ENCODE measurements around the gene RPP25. TPM values are rescaled to one million over a fixed set of nuclear protein-coding genes. Genes with fewer than 3 reads are reported as not detected.

The RPP25 gene, protein sequence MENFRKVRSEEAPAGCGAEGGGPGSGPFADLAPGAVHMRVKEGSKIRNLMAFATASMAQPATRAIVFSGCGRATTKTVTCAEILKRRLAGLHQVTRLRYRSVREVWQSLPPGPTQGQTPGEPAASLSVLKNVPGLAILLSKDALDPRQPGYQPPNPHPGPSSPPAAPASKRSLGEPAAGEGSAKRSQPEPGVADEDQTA
- 4.1 TPM for polyA plus RNA-seq (2013, experiment 1 of 2)
- polyA plus RNA-seq (2013, experiment 2 of 2): 4.0 TPM

DNA sequence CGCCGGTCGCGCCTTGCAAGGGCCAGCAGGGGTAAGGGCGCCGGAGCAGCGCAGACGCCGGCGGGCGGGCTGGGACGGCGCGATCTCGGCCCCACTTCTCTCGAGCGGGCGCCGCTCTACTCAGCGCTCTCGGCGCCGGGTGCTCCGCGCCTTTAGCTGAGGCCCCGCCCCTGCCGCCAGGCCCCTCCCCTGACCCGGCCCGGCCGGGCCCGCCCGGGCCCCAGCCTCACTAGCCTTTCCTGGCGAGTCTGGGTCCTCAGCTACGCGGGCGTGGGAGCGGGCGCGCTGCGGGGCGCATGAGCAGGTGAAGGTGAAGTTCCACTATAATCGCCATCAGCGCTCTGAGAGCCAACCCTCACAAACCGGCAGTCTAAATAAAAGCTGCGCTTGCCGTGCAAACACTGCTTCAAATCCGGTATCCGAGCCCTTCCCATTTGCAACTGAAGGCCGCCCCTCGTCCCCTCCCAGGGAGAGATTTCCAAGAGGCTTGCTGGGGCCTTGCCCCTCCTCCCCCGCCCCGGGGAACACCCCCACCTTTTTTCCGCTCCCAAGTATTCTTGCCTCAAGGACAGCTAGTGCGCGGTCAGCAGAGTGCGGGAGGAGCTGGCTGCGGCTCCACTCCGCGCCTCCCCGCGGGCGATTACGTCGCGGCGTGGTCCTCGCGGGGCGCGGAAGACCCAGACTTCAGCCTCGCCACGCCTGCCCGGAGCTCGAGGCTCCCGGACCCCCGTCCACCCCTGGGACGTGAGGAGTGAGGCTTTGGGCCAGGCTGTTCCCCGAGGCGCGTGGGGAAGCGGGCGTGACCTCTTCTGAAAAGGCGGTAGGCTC lies at the start of gene RPP25:
RPP25 (minus strand) TSS at position 125 of the 828 bp plus-strand sequence. CDS start 189 bp downstream, outside the sequence.
- peak; percentile 67 for DNase-seq (ENCODE audit: low spot score)
- Histone ChIP-seq H3K79me1 (ENCODE audit: low read depth, low read length) (no peaks in the 10 kb centered on the region), H3K23ac (ENCODE audit: low read depth, low read length, poor library complexity) (peak within 1 kb of the TSS; percentile 94), H2BK5ac (ENCODE audit: low read length) (peak within 1 kb of the TSS; percentile 29), H3K4me1 (ENCODE audit: control insufficient read depth in 2 of 2, insufficient read depth in 1 of 2, low read depth in 1 of 2, low read length in 2 of 2) (peaks cover 16 to 23% of the 10 kb centered on the region in 2 donors), H3K4me3 (ENCODE audit: low read length in 2 of 2) (peak within 1 kb of the TSS; percentile 67 to 81), H3K9me3 (replicated peaks in 1 of 2; ENCODE audit: control insufficient read depth in 2 of 2, insufficient read depth in 1 of 2, low read depth in 1 of 2, low read length in 2 of 2) (no peaks in the 10 kb centered on the region), H2BK15ac (ENCODE audit: low read length) (peak within 1 kb of the TSS; percentile 98), H4K8ac (ENCODE audit: low read depth, low read length) (peak within 1 kb of the TSS; percentile 87), H3K18ac (ENCODE audit: low read length) (peak within 1 kb of the TSS; percentile 98), H3K27ac (replicated peaks; ENCODE audit: low read length) (no peak within 1 kb of the TSS), H2AFZ (ENCODE audit: low read length) (peak within 1 kb of the TSS; percentile 100), H4K91ac (ENCODE audit: low read depth, low read length, poor library complexity) (no peak within 1 kb of the TSS), H3K27me3 (ENCODE audit: control insufficient read depth in 3 of 3, insufficient read depth in 3 of 3, low read depth in 1 of 3, low read length in 3 of 3) (peaks cover 19 to 60% (median 57%) of the 10 kb centered on the region in 3 experiments), H2BK12ac (ENCODE audit: low read length) (no peak within 1 kb of the TSS), H2BK120ac (ENCODE audit: low read depth, low read length) (peak within 1 kb of the TSS; percentile 64), H3K14ac (ENCODE audit: low read length) (peak within 1 kb of the TSS; percentile 92), H3K9ac (ENCODE audit: low read depth, low read length, poor library complexity) (peak within 1 kb of the TSS; percentile 82), H3K4ac (ENCODE audit: low read length) (no peak within 1 kb of the TSS), H3K36me3 (replicated peaks in 1 of 2; ENCODE audit: control insufficient read depth in 2 of 2, insufficient read depth in 2 of 2, low read length in 2 of 2) (no peaks in the 10 kb centered on the region), H3K4me2 (ENCODE audit: insufficient read depth, low read length, poor library complexity, severe bottlenecking) (peak within 1 kb of the TSS; percentile 89), H2AK5ac (ENCODE audit: low read depth, low read length) (no peak within 1 kb of the TSS)
- no CpG with 5 or more reads among the region's 83 CpGs for WGBS, 2 donors (ENCODE audit: extremely low coverage in 2 of 2, insufficient read length in 2 of 2, insufficient replicate concordance in 1 of 2)

DNA sequence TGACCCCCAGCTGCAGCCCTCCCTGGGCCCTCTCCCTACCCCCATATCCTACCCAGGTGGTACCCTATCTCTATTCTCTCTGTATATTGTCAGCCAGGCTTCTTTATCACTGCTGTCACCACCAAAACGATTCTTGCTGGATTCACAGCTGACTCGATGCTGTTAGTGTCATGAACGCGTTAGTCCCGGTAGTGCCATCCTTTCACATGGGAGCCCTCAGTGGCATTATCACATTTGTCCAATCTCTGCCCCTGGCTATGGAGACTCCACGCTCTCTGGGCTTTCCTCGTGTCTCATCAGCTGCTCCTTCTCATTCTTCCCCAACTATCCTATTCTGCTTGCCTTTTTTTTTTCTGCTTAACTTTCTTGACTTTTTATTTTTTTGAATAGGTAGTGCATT lies 45.8 kb upstream of the RPP25 start:
- Histone ChIP-seq H3K4ac (ENCODE audit: low read length) (no peak overlapping the region), H3K4me2 (ENCODE audit: insufficient read depth, low read length, poor library complexity, severe bottlenecking) (no peak overlapping the region), H3K27me3 (ENCODE audit: control insufficient read depth in 3 of 3, insufficient read depth in 3 of 3, low read depth in 1 of 3, low read length in 3 of 3) (no peaks in the 10 kb centered on the region), H3K4me1 (ENCODE audit: control insufficient read depth in 2 of 2, insufficient read depth in 1 of 2, low read depth in 1 of 2, low read length in 2 of 2) (no peaks in the 10 kb centered on the region), H3K79me1 (ENCODE audit: low read depth, low read length) (no peaks in the 10 kb centered on the region), H4K8ac (ENCODE audit: low read depth, low read length) (no peak overlapping the region), H2AK5ac (ENCODE audit: low read depth, low read length) (no peak overlapping the region), H2BK5ac (ENCODE audit: low read length) (no peak overlapping the region), H3K27ac (replicated peaks; ENCODE audit: low read length) (no peak overlapping the region), H3K9me3 (replicated peaks in 1 of 2; ENCODE audit: control insufficient read depth in 2 of 2, insufficient read depth in 1 of 2, low read depth in 1 of 2, low read length in 2 of 2) (peaks cover 0 to 5% of the 10 kb centered on the region in 2 donors), H2AFZ (ENCODE audit: low read length) (no peak overlapping the region), H2BK15ac (ENCODE audit: low read length) (no peak overlapping the region), H3K23ac (ENCODE audit: low read depth, low read length, poor library complexity) (no peak overlapping the region), H2BK120ac (ENCODE audit: low read depth, low read length) (no peak overlapping the region), H4K91ac (ENCODE audit: low read depth, low read length, poor library complexity) (no peak overlapping the region), H3K4me3 (ENCODE audit: low read length in 2 of 2) (no peak overlapping the region), H3K18ac (ENCODE audit: low read length) (peak overlapping the region; percentile 11), H2BK12ac (ENCODE audit: low read length) (no peak overlapping the region), H3K36me3 (replicated peaks in 1 of 2; ENCODE audit: control insufficient read depth in 2 of 2, insufficient read depth in 2 of 2, low read length in 2 of 2) (peaks cover 0 to 2% of the 10 kb centered on the region in 2 donors), H3K14ac (ENCODE audit: low read length) (no peak overlapping the region), H3K9ac (ENCODE audit: low read depth, low read length, poor library complexity) (no peak overlapping the region)
- DNase-seq (ENCODE audit: low spot score): no peak
- WGBS, 2 donors (ENCODE audit: extremely low coverage in 2 of 2, insufficient read length in 2 of 2, insufficient replicate concordance in 1 of 2): no CpG with 5 or more reads among the region's 7 CpGs

DNA sequence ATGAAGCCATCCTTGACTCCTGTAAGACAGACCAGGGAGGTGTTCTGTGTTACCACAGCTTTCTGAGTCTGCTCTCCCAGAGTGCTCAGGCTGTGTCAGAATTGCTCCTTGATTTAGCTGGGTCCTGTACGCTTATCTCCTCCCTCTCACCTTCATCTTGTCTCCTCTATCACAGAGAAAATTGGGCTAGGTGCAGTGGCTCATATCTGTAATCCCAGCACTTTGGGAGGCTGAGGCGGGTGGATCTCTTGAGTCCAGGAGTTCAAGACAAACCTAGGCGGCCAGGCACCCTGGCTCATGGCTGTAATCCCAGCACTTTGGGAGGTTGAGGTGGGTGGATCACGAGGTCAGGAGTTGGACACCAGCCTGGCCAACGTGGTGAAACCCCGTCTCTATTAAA lies 44.7 kb upstream of the RPP25 start:
- DNase-seq (ENCODE audit: low spot score): no peak
- H3K4ac ChIP-seq (ENCODE audit: low read length): no peak overlapping the region
- H4K91ac ChIP-seq (ENCODE audit: low read depth, low read length, poor library complexity): no peak overlapping the region
- no peak overlapping the region for H2AFZ ChIP-seq (ENCODE audit: low read length)
- peaks cover 0 to 2% of the 10 kb centered on the region in 2 donors for H3K36me3 ChIP-seq (replicated peaks in 1 of 2; ENCODE audit: control insufficient read depth in 2 of 2, insufficient read depth in 2 of 2, low read length in 2 of 2)
- no CpG with 5 or more reads among the region's 6 CpGs for WGBS, 2 donors (ENCODE audit: extremely low coverage in 2 of 2, insufficient read length in 2 of 2, insufficient replicate concordance in 1 of 2)
- peaks cover 0 to 8% of the 10 kb centered on the region in 2 donors for H3K9me3 ChIP-seq (replicated peaks in 1 of 2; ENCODE audit: control insufficient read depth in 2 of 2, insufficient read depth in 1 of 2, low read depth in 1 of 2, low read length in 2 of 2)
- peaks cover 0 to 8% (median 0%) of the 10 kb centered on the region in 3 experiments for H3K27me3 ChIP-seq (ENCODE audit: control insufficient read depth in 3 of 3, insufficient read depth in 3 of 3, low read depth in 1 of 3, low read length in 3 of 3)
- no peak overlapping the region for H2AK5ac ChIP-seq (ENCODE audit: low read depth, low read length)
- H2BK15ac ChIP-seq (ENCODE audit: low read length): no peak overlapping the region
- peaks cover 0 to 3% of the 10 kb centered on the region in 2 donors for H3K4me1 ChIP-seq (ENCODE audit: control insufficient read depth in 2 of 2, insufficient read depth in 1 of 2, low read depth in 1 of 2, low read length in 2 of 2)
- no peak overlapping the region for H3K18ac ChIP-seq (ENCODE audit: low read length)
- H3K14ac ChIP-seq (ENCODE audit: low read length): no peak overlapping the region
- no peak overlapping the region for H2BK12ac ChIP-seq (ENCODE audit: low read length)
- H2BK5ac ChIP-seq (ENCODE audit: low read length): no peak overlapping the region
- H2BK120ac ChIP-seq (ENCODE audit: low read depth, low read length): no peak overlapping the region
- H3K23ac ChIP-seq (ENCODE audit: low read depth, low read length, poor library complexity): no peak overlapping the region
- H4K8ac ChIP-seq (ENCODE audit: low read depth, low read length): no peak overlapping the region
- H3K9ac ChIP-seq (ENCODE audit: low read depth, low read length, poor library complexity): no peak overlapping the region
- H3K4me2 ChIP-seq (ENCODE audit: insufficient read depth, low read length, poor library complexity, severe bottlenecking): no peak overlapping the region
- no peak overlapping the region for H3K4me3 ChIP-seq (ENCODE audit: low read length in 2 of 2)
- no peaks in the 10 kb centered on the region for H3K79me1 ChIP-seq (ENCODE audit: low read depth, low read length)
- H3K27ac ChIP-seq (replicated peaks; ENCODE audit: low read length): no peak overlapping the region

DNA sequence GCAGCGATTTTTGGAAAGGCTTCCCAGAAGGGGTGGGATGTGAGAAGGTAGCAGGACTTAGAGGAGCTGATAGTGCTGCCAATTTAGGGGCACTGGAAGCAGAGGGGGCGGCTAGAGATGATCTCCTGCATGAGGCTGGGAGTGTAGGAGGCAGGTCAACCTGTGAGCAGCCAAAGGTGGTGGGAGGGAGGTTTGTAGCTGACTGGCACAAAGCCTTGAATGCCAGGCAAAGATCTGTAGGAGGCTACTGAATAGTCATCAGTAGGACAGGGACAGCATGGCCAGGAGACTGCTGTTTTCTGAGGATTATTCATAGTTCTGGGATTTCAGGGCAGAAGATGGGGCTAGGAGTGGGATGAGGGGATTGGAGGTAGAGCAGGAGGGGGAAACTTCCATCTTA lies 41.0 kb upstream of the RPP25 start:
- no peak overlapping the region for H2BK120ac ChIP-seq (ENCODE audit: low read depth, low read length)

More for the DNA sequence above, 41.0 kb upstream of the RPP25 start:
- peaks cover 2 to 6% of the 10 kb centered on the region in 2 donors for H3K4me1 ChIP-seq (ENCODE audit: control insufficient read depth in 2 of 2, insufficient read depth in 1 of 2, low read depth in 1 of 2, low read length in 2 of 2)
- no peak overlapping the region for H3K14ac ChIP-seq (ENCODE audit: low read length)
- H2AK5ac ChIP-seq (ENCODE audit: low read depth, low read length): no peak overlapping the region
- H3K79me1 ChIP-seq (ENCODE audit: low read depth, low read length): no peaks in the 10 kb centered on the region
- H2BK12ac ChIP-seq (ENCODE audit: low read length): no peak overlapping the region
- peak overlapping the region in 1 of 2 donors; percentile 23 for H3K4me3 ChIP-seq (ENCODE audit: low read length in 2 of 2)
- H4K91ac ChIP-seq (ENCODE audit: low read depth, low read length, poor library complexity): no peak overlapping the region
- H3K36me3 ChIP-seq (replicated peaks in 1 of 2; ENCODE audit: control insufficient read depth in 2 of 2, insufficient read depth in 2 of 2, low read length in 2 of 2): peaks cover 0 to 2% of the 10 kb centered on the region in 2 donors
- no peak overlapping the region for H2AFZ ChIP-seq (ENCODE audit: low read length)
- H3K27me3 ChIP-seq (ENCODE audit: control insufficient read depth in 3 of 3, insufficient read depth in 3 of 3, low read depth in 1 of 3, low read length in 3 of 3): peaks cover 0 to 14% (median 0%) of the 10 kb centered on the region in 3 experiments
- no peak overlapping the region for H3K4me2 ChIP-seq (ENCODE audit: insufficient read depth, low read length, poor library complexity, severe bottlenecking)
- WGBS, 2 donors (ENCODE audit: extremely low coverage in 2 of 2, insufficient read length in 2 of 2, insufficient replicate concordance in 1 of 2): no CpG with 5 or more reads among the region's 2 CpGs
- H3K23ac ChIP-seq (ENCODE audit: low read depth, low read length, poor library complexity): no peak overlapping the region
- H2BK15ac ChIP-seq (ENCODE audit: low read length): no peak overlapping the region
- H2BK5ac ChIP-seq (ENCODE audit: low read length): no peak overlapping the region
- no peak overlapping the region for H4K8ac ChIP-seq (ENCODE audit: low read depth, low read length)
- no peak overlapping the region for H3K18ac ChIP-seq (ENCODE audit: low read length)
- no peak overlapping the region for H3K4ac ChIP-seq (ENCODE audit: low read length)
- no peak for DNase-seq (ENCODE audit: low spot score)
- H3K9me3 ChIP-seq (replicated peaks in 1 of 2; ENCODE audit: control insufficient read depth in 2 of 2, insufficient read depth in 1 of 2, low read depth in 1 of 2, low read length in 2 of 2): peaks cover 0 to 8% of the 10 kb centered on the region in 2 donors
- no peak overlapping the region for H3K27ac ChIP-seq (replicated peaks; ENCODE audit: low read length)
- no peak overlapping the region for H3K9ac ChIP-seq (ENCODE audit: low read depth, low read length, poor library complexity)
